Calu3 (cell line): ENCODE data around the gene SLC9A3. TPM values are rescaled to one million over a fixed set of nuclear protein-coding genes. Genes with fewer than 3 reads are reported as not detected.

Experiments
- BruUV-seq: library from RNA; stranded (reverse); fragments of 400-500 nt; replicated peaks from 2 replicates; lab custom pipeline; 2021; lab: Mats Ljungman, UMichigan
- CTCF ChIA-PET: fragments of 300-600 bp; sonication (Branson Sonifier 250); formaldehyde crosslinking; loops from one replicate; lab custom pipeline; 2022; ENCODE audit warnings: antibody characterized with exemption; lab: Charles Lee
- DNase-seq: peaks from one replicate; pipeline ENCODE4 v3.0.0; 2022
- H3K27ac Mint-ChIP-seq: one replicate; pipeline ENCODE4 v1.8.0; 2022; ENCODE audit warnings: mixed read lengths; ENCODE audit not compliant: unreplicated experiment
- H3K27me3 Mint-ChIP-seq: one replicate; pipeline ENCODE4 v1.8.0; 2022; ENCODE audit warnings: mixed read lengths; ENCODE audit not compliant: unreplicated experiment
- H3K36me3 Mint-ChIP-seq: one replicate; pipeline ENCODE4 v1.8.0; 2022; ENCODE audit warnings: mild to moderate bottlenecking, moderate library complexity, mixed read lengths; ENCODE audit not compliant: insufficient read depth, unreplicated experiment
- H3K4me1 Mint-ChIP-seq: one replicate; pipeline ENCODE4 v1.8.0; 2022; ENCODE audit warnings: mild to moderate bottlenecking, low read depth, mixed read lengths; ENCODE audit not compliant: unreplicated experiment
- H3K4me3 Mint-ChIP-seq: one replicate; pipeline ENCODE4 v1.8.0; 2022; ENCODE audit warnings: mild to moderate bottlenecking, low read depth, moderate library complexity, mixed read lengths; ENCODE audit not compliant: unreplicated experiment
- H3K9me3 Mint-ChIP-seq: one replicate; pipeline ENCODE4 v1.8.0; 2022; ENCODE audit warnings: low read depth, mixed read lengths; ENCODE audit not compliant: unreplicated experiment
- intact Hi-C: fragments of 100-400 bp; cut with micrococcal nuclease; formaldehyde crosslinking; loops from one replicate; pipeline ENCODE4 v1.10.0; 2022; ENCODE audit not compliant: unreplicated experiment
- total RNA-seq: library from RNA; stranded (reverse); gene quantifications from 2 replicates; pipeline ENCODE4 v1.2.3, GENCODE V29; 2022
- TF ChIP-seq, protein P1 (sequence below): fragments of 200-600 bp; IDR thresholded peaks from one replicate; pipeline ENCODE4 v1.8.0; 2022; ENCODE audit warnings: antibody characterized with exemption; ENCODE audit not compliant: unreplicated experiment

Gene SLC9A3
- total RNA-seq, 1 experiment from 2014 or later, result 1.1 TPM

DNA sequence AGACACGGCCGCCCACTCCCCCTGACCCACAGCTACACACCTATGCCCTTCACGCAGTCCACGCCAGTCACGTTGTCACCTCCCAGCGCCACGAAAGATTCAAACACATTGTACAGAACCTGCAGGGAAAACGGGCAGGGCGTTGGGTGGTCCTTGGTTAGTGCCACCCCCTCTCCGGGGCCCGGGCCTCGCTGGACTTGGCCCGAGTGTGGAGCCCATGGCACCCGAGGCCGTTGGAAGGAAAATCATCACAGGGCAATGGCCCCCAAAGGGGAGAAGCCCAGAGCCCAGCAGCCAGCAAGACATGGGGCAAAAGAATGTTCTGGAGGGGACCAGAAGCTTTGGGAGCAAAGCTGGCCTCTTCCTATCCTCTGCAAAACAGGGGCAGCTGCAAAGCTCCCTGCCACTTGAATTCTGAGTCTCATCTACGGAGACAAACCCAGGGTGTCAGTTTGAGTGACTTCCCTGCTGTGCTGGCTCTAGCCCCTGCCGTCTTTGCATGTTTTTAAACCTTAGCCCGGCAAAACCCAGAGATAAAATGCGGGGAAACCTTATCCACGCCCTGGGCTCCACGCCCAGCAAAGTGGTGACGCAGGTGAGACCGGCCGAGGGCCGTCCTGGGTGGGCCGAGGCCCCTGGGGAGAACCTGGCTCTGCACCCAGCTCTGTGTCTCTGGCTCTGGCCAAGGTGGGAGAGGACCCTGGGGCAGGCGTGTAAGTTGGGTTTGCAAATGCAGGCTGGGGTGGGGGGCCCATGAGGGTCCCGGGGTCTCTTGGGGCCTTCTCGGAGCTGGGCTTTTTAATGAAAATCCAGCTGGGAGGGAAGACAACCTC, 38.9 kb downstream of the SLC9A3 start:
- intact Hi-C loops, result no loop called here
- no peaks in the 10 kb centered on the region for H3K4me1 Mint-ChIP-seq
- no peak for DNase-seq
- TF ChIP-seq, protein P1, sequence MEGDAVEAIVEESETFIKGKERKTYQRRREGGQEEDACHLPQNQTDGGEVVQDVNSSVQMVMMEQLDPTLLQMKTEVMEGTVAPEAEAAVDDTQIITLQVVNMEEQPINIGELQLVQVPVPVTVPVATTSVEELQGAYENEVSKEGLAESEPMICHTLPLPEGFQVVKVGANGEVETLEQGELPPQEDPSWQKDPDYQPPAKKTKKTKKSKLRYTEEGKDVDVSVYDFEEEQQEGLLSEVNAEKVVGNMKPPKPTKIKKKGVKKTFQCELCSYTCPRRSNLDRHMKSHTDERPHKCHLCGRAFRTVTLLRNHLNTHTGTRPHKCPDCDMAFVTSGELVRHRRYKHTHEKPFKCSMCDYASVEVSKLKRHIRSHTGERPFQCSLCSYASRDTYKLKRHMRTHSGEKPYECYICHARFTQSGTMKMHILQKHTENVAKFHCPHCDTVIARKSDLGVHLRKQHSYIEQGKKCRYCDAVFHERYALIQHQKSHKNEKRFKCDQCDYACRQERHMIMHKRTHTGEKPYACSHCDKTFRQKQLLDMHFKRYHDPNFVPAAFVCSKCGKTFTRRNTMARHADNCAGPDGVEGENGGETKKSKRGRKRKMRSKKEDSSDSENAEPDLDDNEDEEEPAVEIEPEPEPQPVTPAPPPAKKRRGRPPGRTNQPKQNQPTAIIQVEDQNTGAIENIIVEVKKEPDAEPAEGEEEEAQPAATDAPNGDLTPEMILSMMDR, result no peak
- no peak overlapping the region for H3K27ac Mint-ChIP-seq
- H3K4me3 Mint-ChIP-seq, result no peak overlapping the region
- BruUV-seq, result no TSS peak
- CTCF ChIA-PET, result no interaction called here
- peaks cover 5% of the 10 kb centered on the region for H3K36me3 Mint-ChIP-seq
- no peaks in the 10 kb centered on the region for H3K27me3 Mint-ChIP-seq
- H3K9me3 Mint-ChIP-seq, result no peaks in the 10 kb centered on the region

DNA sequence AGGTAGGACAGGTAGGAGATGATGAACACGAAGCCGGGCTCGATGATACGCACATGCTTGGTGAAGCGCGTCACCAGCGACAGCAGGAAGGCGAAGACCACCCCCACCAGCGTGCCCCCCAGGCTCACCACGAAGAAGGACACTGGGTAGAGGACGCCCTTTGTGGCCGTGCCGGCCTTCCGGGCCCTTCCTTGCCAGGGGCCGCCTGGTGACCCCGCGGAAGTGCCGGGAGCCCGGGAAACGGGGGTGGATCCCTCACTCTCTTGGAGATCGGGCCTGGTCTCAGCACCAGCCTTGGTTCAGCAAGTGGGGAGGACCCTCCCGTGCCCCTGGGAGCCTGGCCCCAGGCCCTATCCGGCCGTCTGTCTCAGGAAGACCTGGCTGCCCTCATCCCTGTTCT, 39.7 kb downstream of the SLC9A3 start:
- TF ChIP-seq, protein P1, result no peak
- DNase-seq, result no peak
- Mint-ChIP-seq H3K27ac (no peak overlapping the region), H3K36me3 (peaks cover 5% of the 10 kb centered on the region), H3K4me1 (no peaks in the 10 kb centered on the region), H3K4me3 (no peak overlapping the region), H3K9me3 (no peaks in the 10 kb centered on the region), H3K27me3 (no peaks in the 10 kb centered on the region)
- intact Hi-C loops, result no loop called here
- no TSS peak for BruUV-seq
- CTCF ChIA-PET, result no interaction called here

DNA sequence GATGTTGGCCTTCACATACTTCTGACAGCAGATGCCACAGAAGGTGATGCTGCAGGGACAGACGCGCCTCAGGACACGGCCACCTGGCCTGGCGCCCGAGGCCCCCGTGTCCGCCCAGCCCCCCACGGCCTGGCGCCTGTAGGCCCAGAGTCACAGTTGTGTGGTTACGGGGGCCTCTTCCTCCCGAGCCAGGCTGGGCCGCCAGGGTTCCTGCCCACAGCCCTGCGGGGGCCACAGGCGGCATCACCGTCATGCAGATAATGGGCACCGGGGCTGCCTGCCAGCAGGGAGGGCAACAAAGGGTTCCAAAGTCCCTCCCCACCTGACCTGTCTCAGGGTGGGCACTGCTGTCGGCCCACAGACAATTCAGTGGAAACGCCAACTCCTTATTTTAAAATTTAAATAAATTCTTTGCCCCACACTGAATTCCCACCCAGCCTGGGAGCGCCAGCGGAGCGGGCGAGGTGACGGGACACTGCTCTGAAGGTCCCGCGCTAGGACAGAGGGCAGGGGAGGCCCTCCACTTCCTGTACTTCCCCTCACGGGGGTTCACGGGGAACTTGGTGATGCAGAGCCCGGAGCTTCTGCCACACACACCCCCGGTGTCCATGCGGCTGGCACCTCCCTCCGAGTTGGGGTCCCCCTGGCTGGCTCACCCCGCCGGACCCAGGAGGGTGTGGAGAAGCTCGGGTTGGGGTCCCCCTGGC, 40.7 kb downstream of the SLC9A3 start:
- DNase-seq, result no peak
- TF ChIP-seq, protein P1, result no peak
- no peak overlapping the region for H3K27ac Mint-ChIP-seq
- no TSS peak for BruUV-seq
- CTCF ChIA-PET, result no interaction called here
- no peaks in the 10 kb centered on the region for H3K4me1 Mint-ChIP-seq
- no peak overlapping the region for H3K4me3 Mint-ChIP-seq
- intact Hi-C loops, result no loop called here
- peaks cover 2% of the 10 kb centered on the region for H3K27me3 Mint-ChIP-seq
- peaks cover 9% of the 10 kb centered on the region for H3K36me3 Mint-ChIP-seq
- H3K9me3 Mint-ChIP-seq, result no peaks in the 10 kb centered on the region

- Mint-ChIP-seq H3K9me3 (no peaks in the 10 kb centered on the region), H3K27me3 (peaks cover 8% of the 10 kb centered on the region)
- BruUV-seq, result no TSS peak
These were observed 41.2 kb downstream of the SLC9A3 start for GRCh38 chr5:483011-483410.

More at GRCh38 chr5:483011-483410, 41.2 kb downstream of the SLC9A3 start:
- Mint-ChIP-seq H3K27ac (no peak overlapping the region), H3K4me3 (no peak overlapping the region), H3K36me3 (peaks cover 9% of the 10 kb centered on the region), H3K4me1 (no peaks in the 10 kb centered on the region)
- DNase-seq, result no peak
- CTCF ChIA-PET, result no interaction called here
- TF ChIP-seq, protein P1, result no peak
- intact Hi-C loops, result no loop called here
